Activated CD8-positive, alpha-beta T cell treated with anti-CD3 and anti-CD28 coated beads, Interleukin-2, amount 10 ng/mL, durations not matched to agents 7 days and 5 days (primary cell): ENCODE data around the gene ANKRD40CL. TPM values are rescaled to one million over a fixed set of nuclear protein-coding genes. Genes with fewer than 3 reads are reported as not detected.
A peak's percentile ranks its signal among the peaks of the same experiment; 100 is the strongest.

Source experiments
- ATAC-seq: fragments of 150-1000 bp; cut with Tn5 transposase; one replicate; pipeline ENCODE4 v1.10.0; 2021; ENCODE audit warnings: moderate library complexity
- CTCF ChIA-PET: fragments of 350-600 bp; sonication (Branson Sonifier 250); formaldehyde crosslinking; loops from one replicate; lab custom pipeline; 2021; ENCODE audit warnings: antibody characterized with exemption; lab: Charles Lee
- POLR2A ChIA-PET: fragments of 350-600 bp; sonication (Branson Sonifier 250); formaldehyde crosslinking; loops from one replicate; lab custom pipeline; 2021; ENCODE audit warnings: antibody characterized with exemption; lab: Charles Lee
- DNase-seq: peaks from one replicate; pipeline ENCODE4 v3.0.0-alpha.2; 2020
- H3K27ac Mint-ChIP-seq: one replicate; pipeline ENCODE4 v1.8.0; 2021; ENCODE audit warnings: mild to moderate bottlenecking, mixed read lengths
- H3K27me3 Mint-ChIP-seq: one replicate; pipeline ENCODE4 v1.8.0; 2021; ENCODE audit warnings: low read depth, mixed read lengths
- H3K36me3 Mint-ChIP-seq: one replicate; pipeline ENCODE4 v1.8.0; 2021; ENCODE audit warnings: low read depth, mixed read lengths
- H3K4me1 Mint-ChIP-seq: one replicate; pipeline ENCODE4 v1.8.0; 2021; ENCODE audit warnings: low read depth, mixed read lengths
- H3K4me3 Mint-ChIP-seq: one replicate; pipeline ENCODE4 v1.8.0; 2021; ENCODE audit warnings: mild to moderate bottlenecking, mixed read lengths
- H3K9me3 Mint-ChIP-seq: one replicate; pipeline ENCODE4 v1.8.0; 2022; ENCODE audit warnings: mixed read lengths; ENCODE audit not compliant: insufficient read depth
- total RNA-seq, 2 experiments: library from RNA; stranded (reverse); gene quantifications; one replicate each; pipeline ENCODE4 v1.2.3, GENCODE V29; 2021

Gene ANKRD40CL
- total RNA-seq, 2 experiments from 2014 or later = not detected

- DNase-seq (no peak), ATAC-seq (no peak)
- no peaks in the 10 kb centered on the region for H3K36me3 Mint-ChIP-seq
- H3K9me3 Mint-ChIP-seq = no peaks in the 10 kb centered on the region
- H3K27ac Mint-ChIP-seq = no peak overlapping the region
- POLR2A ChIA-PET = no interaction called here
- H3K27me3 Mint-ChIP-seq = peaks cover 19% of the 10 kb centered on the region
- CTCF ChIA-PET = interaction anchor here (3.0 kb wide), 1 partner anchor 13 kb away, joined by 11 read pairs; no protein-coding TSS in a partner anchor
- peaks cover 6% of the 10 kb centered on the region for H3K4me1 Mint-ChIP-seq
- no peak overlapping the region for H3K4me3 Mint-ChIP-seq
Observed at GRCh38 chr17:50770346-50770745, 3.0 kb upstream of the ANKRD40CL start.

GRCh38 chr17:50769884-50770283 is 2.6 kb upstream of the ANKRD40CL start:
- ChIA-PET CTCF (interaction anchor here (3.0 kb wide), 1 partner anchor 13 kb away, joined by 11 read pairs; no protein-coding TSS in a partner anchor), POLR2A (no interaction called here)
- ATAC-seq (no peak), DNase-seq (no peak)
- H3K9me3 Mint-ChIP-seq = no peaks in the 10 kb centered on the region
- peaks cover 6% of the 10 kb centered on the region for H3K4me1 Mint-ChIP-seq
- no peaks in the 10 kb centered on the region for H3K36me3 Mint-ChIP-seq
- no peak overlapping the region for H3K4me3 Mint-ChIP-seq
- H3K27ac Mint-ChIP-seq = no peak overlapping the region
- H3K27me3 Mint-ChIP-seq = peaks cover 20% of the 10 kb centered on the region

GRCh38 chr17:50768346-50768761 is 1.0 kb upstream of the ANKRD40CL start:
- no peaks in the 10 kb centered on the region for H3K36me3 Mint-ChIP-seq
- peaks cover 7% of the 10 kb centered on the region for H3K4me1 Mint-ChIP-seq
- peaks cover 29% of the 10 kb centered on the region for H3K27me3 Mint-ChIP-seq
- ChIA-PET POLR2A (no interaction called here), CTCF (interaction anchor here (3.0 kb wide), 1 partner anchor 15 kb away, joined by 11 read pairs; no protein-coding TSS in a partner anchor)
- no peak for ATAC-seq
- no peak overlapping the region for H3K4me3 Mint-ChIP-seq
- H3K9me3 Mint-ChIP-seq = no peaks in the 10 kb centered on the region
- H3K27ac Mint-ChIP-seq = no peak overlapping the region
- no peak for DNase-seq

GRCh38 chr17:50767030-50767429 is 288 bp downstream of the ANKRD40CL start:
- POLR2A ChIA-PET = no interaction called here
- Mint-ChIP-seq H3K36me3 (no peaks in the 10 kb centered on the region), H3K4me3 (no peak overlapping the region), H3K27me3 (peaks cover 34% of the 10 kb centered on the region), H3K4me1 (peaks cover 5% of the 10 kb centered on the region), H3K9me3 (no peaks in the 10 kb centered on the region), H3K27ac (no peak overlapping the region)
- CTCF ChIA-PET = no interaction called here
- no peak for ATAC-seq
- no peak for DNase-seq

GRCh38 chr17:50766222-50767023 is 895 bp downstream of the ANKRD40CL start:
- H3K4me1 Mint-ChIP-seq = peaks cover 2% of the 10 kb centered on the region
- H3K9me3 Mint-ChIP-seq = no peaks in the 10 kb centered on the region
- DNase-seq (no peak), ATAC-seq (no peak)
- H3K4me3 Mint-ChIP-seq = no peak overlapping the region
- POLR2A ChIA-PET = no interaction called here
- H3K27ac Mint-ChIP-seq = no peak overlapping the region
- H3K27me3 Mint-ChIP-seq = peaks cover 34% of the 10 kb centered on the region
- no peaks in the 10 kb centered on the region for H3K36me3 Mint-ChIP-seq
- CTCF ChIA-PET = interaction anchor here (0.9 kb wide), 1 partner anchor 16 kb away, joined by 5 read pairs; no protein-coding TSS in a partner anchor

- Mint-ChIP-seq H3K9me3 (no peaks in the 10 kb centered on the region), H3K4me1 (peaks cover 2% of the 10 kb centered on the region), H3K4me3 (no peak overlapping the region), H3K27me3 (peaks cover 34% of the 10 kb centered on the region), H3K36me3 (no peaks in the 10 kb centered on the region), H3K27ac (no peak overlapping the region)
- ATAC-seq (no peak), DNase-seq (no peak)
- ChIA-PET POLR2A (no interaction called here), CTCF (interaction anchor here (0.6 to 0.9 kb wide), 2 partner anchors 17 to 18 kb away, joined by 3 to 5 read pairs; no protein-coding TSS in a partner anchor)
Observed at GRCh38 chr17:50765454-50766221, 1.7 kb downstream of the ANKRD40CL start.

- no peak for ATAC-seq
- H3K9me3 Mint-ChIP-seq = no peaks in the 10 kb centered on the region
- no peak overlapping the region for H3K27ac Mint-ChIP-seq
- ChIA-PET POLR2A (no interaction called here), CTCF (interaction anchor here (0.6 to 4.2 kb wide), 3 partner anchors 19 to 77 kb away, joined by 3 to 27 read pairs (median 9); no protein-coding TSS in a partner anchor)
- H3K4me3 Mint-ChIP-seq = no peak overlapping the region
- no peak for DNase-seq
- peaks cover 2% of the 10 kb centered on the region for H3K4me1 Mint-ChIP-seq
- no peaks in the 10 kb centered on the region for H3K36me3 Mint-ChIP-seq
- peaks cover 32% of the 10 kb centered on the region for H3K27me3 Mint-ChIP-seq
Observed at GRCh38 chr17:50764734-50765149, 2.6 kb downstream of the ANKRD40CL start.

GRCh38 chr17:50763716-50764475 is 3.4 kb downstream of the ANKRD40CL start:
- no peak overlapping the region for H3K27ac Mint-ChIP-seq
- no peak overlapping the region for H3K4me3 Mint-ChIP-seq
- DNase-seq (no peak), ATAC-seq (no peak)
- ChIA-PET POLR2A (interaction anchor here (1.2 to 1.5 kb wide), 2 partner anchors 9 to 45 kb away, joined by 3 to 4 read pairs; partner anchors contain the start of gene LUC7L3), CTCF (interaction anchor here (0.7 to 4.2 kb wide), 5 partner anchors 20 to 193 kb away, joined by 3 to 27 read pairs (median 4); partner anchors contain the start of gene LUC7L3)
- H3K27me3 Mint-ChIP-seq = peaks cover 32% of the 10 kb centered on the region
- H3K4me1 Mint-ChIP-seq = peaks cover 2% of the 10 kb centered on the region
- no peaks in the 10 kb centered on the region for H3K9me3 Mint-ChIP-seq
- no peaks in the 10 kb centered on the region for H3K36me3 Mint-ChIP-seq

GRCh38 chr17:50762177-50762576 is 5.1 kb downstream of the ANKRD40CL start:
- CTCF ChIA-PET = interaction anchor here (0.7 to 4.2 kb wide), 5 partner anchors 21 to 391 kb away, joined by 3 to 27 read pairs (median 5); partner anchors contain the start of genes LUC7L3 and NME1
- no peak for DNase-seq
- H3K9me3 Mint-ChIP-seq = no peaks in the 10 kb centered on the region
- H3K36me3 Mint-ChIP-seq = no peaks in the 10 kb centered on the region
- no peak for ATAC-seq
- H3K27ac Mint-ChIP-seq = no peak overlapping the region
- peaks cover 2% of the 10 kb centered on the region for H3K4me1 Mint-ChIP-seq
- H3K4me3 Mint-ChIP-seq = no peak overlapping the region
- POLR2A ChIA-PET = interaction anchor here (1.5 kb wide), 1 partner anchor 43 kb away, joined by 4 read pairs; the partner anchor contains the start of gene LUC7L3
- peaks cover 29% of the 10 kb centered on the region for H3K27me3 Mint-ChIP-seq

GRCh38 chr17:50758989-50759544 is 8.3 kb downstream of the ANKRD40CL start:
- H3K4me1 Mint-ChIP-seq = peaks cover 2% of the 10 kb centered on the region
- ATAC-seq = peak; percentile 9
- no peaks in the 10 kb centered on the region for H3K9me3 Mint-ChIP-seq
- H3K36me3 Mint-ChIP-seq = peaks cover 12% of the 10 kb centered on the region
- peaks cover 14% of the 10 kb centered on the region for H3K27me3 Mint-ChIP-seq
- POLR2A ChIA-PET = interaction anchor here (1.4 kb wide), 1 partner anchor 40 kb away, joined by 3 read pairs; the partner anchor contains the start of gene LUC7L3
- H3K4me3 Mint-ChIP-seq = no peak overlapping the region
- CTCF ChIA-PET = no interaction called here
- H3K27ac Mint-ChIP-seq = no peak overlapping the region
- DNase-seq = no peak
